Breast epithelium (tissue), 3 donors: Measurements from ENCODE around the gene ZFPL1. TPM values are rescaled to one million over a fixed set of nuclear protein-coding genes. Genes with fewer than 3 reads are reported as not detected.

ENCODE experiments used
- total RNA-seq, 3 donors: library from RNA; depleted of rRNA; stranded (reverse); fragments of >200 nt; gene quantifications; one replicate each; pipeline ENCODE4 v1.1.0, GENCODE V29; 2016

ZFPL1 gene
- total RNA-seq, 3 donors from 2014 or later: 33.8 to 44.1 (median 44.0) TPM

Other genes with a start within 250 kb of the ZFPL1 start
- gene CDC42BPG, start 239.6 kb upstream of the ZFPL1 start, total RNA-seq: 10 to 100 TPM in 1 of 3 donors, 1 to 10 TPM in 1, not detected in 1; 5.9 to 14.9 TPM
- gene EHD1, start 205.6 kb upstream of the ZFPL1 start, total RNA-seq: 10 to 100 TPM; 26.9 to 45.4 (median 31.2) TPM
- 10 to 100 TPM; 20.0 to 22.1 (median 21.2) TPM for gene ATG2A, start 167.0 kb upstream of the ZFPL1 start, total RNA-seq
- 10 to 100 TPM; 12.8 to 14.0 (median 13.8) TPM for gene PPP2R5B, start 159.5 kb upstream of the ZFPL1 start, total RNA-seq
- gene GPHA2, start 148.3 kb upstream of the ZFPL1 start, total RNA-seq: not detected
- not detected for gene MAJIN, start 112.1 kb upstream of the ZFPL1 start, total RNA-seq
- gene BATF2, start 87.3 kb upstream of the ZFPL1 start, total RNA-seq: 1 to 10 TPM in 1 of 3 donors, under 1 TPM in 2; 0.33 to 1.5 (median 0.64) TPM
- 100 to 1,000 TPM in 2 of 3 donors, 10 to 100 TPM in 1; 99.8 to 193 (median 154) TPM for gene ARL2, start 70.1 kb upstream of the ZFPL1 start, total RNA-seq
- 10 to 100 TPM; 17.0 to 22.7 (median 17.1) TPM for gene SNX15, start 56.8 kb upstream of the ZFPL1 start, total RNA-seq
- 1 to 10 TPM; 7.5 to 9.2 (median 7.5) TPM for gene SAC3D1, start 43.0 kb upstream of the ZFPL1 start, total RNA-seq
- gene NAALADL1, start 25.7 kb upstream of the ZFPL1 start, total RNA-seq: 10 to 100 TPM; 15.5 to 28.8 (median 19.2) TPM
- gene CDCA5, start 182 bp upstream of the ZFPL1 start, total RNA-seq: 1 to 10 TPM in 1 of 3 donors, under 1 TPM in 2; 0.96 to 1.2 (median 0.98) TPM
- 100 to 1,000 TPM; 166 to 317 (median 218) TPM for gene VPS51, start 12.0 kb downstream of the ZFPL1 start, total RNA-seq
- 100 to 1,000 TPM in 1 of 3 donors, 10 to 100 TPM in 2; 38.8 to 189 (median 44.2) TPM for gene TM7SF2, start 27.6 kb downstream of the ZFPL1 start, total RNA-seq
- gene ZNHIT2, start 33.5 kb downstream of the ZFPL1 start, total RNA-seq: 10 to 100 TPM; 14.6 to 23.3 (median 20.3) TPM
- gene FAU, start 37.9 kb downstream of the ZFPL1 start, total RNA-seq: 1,000 to 10,000 TPM in 1 of 3 donors, 100 to 1,000 TPM in 2; 786 to 1,230 (median 855) TPM
- gene MRPL49, start 38.1 kb downstream of the ZFPL1 start, total RNA-seq: 10 to 100 TPM; 66.2 to 92.6 (median 72.8) TPM
- 10 to 100 TPM; 25.8 to 31.7 (median 27.2) TPM for gene SYVN1, start 50.3 kb downstream of the ZFPL1 start, total RNA-seq
- gene SPDYC, start 86.0 kb downstream of the ZFPL1 start, total RNA-seq: not detected
- gene CAPN1, start 97.7 kb downstream of the ZFPL1 start, total RNA-seq: 100 to 1,000 TPM; 112 to 167 (median 140) TPM
- 10 to 100 TPM in 2 of 3 donors, 1 to 10 TPM in 1; 6.4 to 17.9 (median 13.8) TPM for gene POLA2, start 177.7 kb downstream of the ZFPL1 start, total RNA-seq
- gene CDC42EP2, start 230.6 kb downstream of the ZFPL1 start, total RNA-seq: 10 to 100 TPM; 11.3 to 20.8 (median 13.4) TPM
- gene DPF2, start 249.6 kb downstream of the ZFPL1 start, total RNA-seq: 10 to 100 TPM; 30.7 to 44.8 (median 39.7) TPM